ENCODE data around the gene CEP41.
"Not testable (repeated sequence)": the region's sequence is repeated elsewhere in the genome, so short reads cannot be mapped to it uniquely, and the experiment has no call there.

The CEP41 gene

GRCh38 chr7:130387306-130387627 lies 53.5 kb downstream of the CEP41 start:
- DNase-seq = no peak

DNA sequence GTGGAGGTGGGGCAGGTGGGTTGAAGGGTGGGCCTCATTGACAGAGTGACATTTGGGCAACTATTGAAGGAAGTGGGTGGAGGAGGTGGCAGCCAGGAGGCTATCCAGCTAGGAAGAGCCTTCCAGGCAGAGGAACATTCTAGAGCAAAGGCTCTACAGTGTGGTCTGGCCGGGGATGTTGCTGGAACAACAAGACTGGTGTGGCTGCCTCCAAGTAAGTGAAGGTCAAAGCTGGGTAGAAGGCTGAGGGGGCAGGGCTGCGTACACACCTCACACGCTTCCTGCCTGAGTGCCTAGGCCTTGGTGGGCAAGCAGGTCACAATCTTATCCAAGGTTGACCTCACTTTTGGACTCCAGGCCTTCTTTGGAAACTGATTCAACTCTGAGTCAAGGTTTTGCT lies 53.9 kb downstream of the CEP41 start:
- no peak for DNase-seq

DNA sequence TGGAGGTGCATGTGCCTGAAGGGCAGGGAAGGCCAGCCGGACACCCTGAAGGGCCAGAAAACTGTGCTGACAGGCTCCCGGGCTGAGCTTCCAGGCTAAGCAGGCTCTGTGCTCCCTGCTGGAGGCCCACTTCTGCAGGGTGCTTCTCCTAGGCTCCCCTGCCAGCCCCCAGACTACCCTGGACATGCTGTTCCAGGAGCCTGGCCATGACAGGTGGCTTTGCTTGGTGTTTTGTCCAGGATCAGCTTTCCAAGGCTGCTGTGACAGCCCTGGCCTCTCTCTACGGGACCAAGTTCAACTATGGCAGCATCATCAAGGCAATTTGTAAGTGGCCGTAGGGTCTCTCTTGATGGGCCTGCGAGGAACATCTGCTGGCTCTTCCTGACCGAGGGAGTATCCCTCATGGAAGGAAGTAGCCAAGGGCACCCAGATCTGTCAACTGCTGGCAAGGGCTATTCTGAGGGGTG lies 55.2 kb downstream of the CEP41 start:
- no peak for DNase-seq

DNA sequence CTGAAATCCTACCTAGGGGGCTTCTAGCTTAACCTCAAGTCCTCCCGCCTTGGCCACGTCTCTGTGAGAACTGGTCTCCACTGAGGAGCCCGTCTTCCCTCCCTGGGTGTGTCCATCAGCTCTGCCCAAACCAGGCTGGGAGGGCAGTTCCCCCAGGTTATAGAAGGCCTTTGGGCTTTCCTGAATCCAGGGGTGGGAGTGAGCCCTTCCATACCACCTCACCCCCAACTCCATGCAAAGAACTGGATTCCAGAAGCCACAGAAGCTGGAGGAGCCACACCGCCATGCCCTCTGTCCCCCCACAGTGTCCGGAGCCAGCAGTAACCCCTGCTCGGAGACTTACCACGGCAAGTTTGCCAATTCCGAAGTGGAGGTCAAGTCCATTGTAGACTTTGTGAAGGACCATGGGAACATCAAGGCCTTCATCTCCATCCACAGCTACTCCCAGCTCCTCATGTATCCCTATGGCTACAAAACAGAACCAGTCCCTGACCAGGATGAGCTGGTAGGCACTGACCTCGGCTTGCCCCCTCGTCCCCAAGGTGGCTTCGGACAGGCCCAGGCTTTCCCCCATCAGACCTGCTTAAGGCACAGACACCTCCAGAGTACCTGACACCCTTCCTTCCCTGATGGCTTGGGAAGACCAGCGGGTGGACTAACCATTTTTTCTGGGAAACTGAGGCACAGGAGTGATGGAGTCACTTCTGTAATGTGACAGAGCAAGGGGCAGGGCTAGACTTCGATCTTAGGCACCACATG lies 55.8 kb downstream of the CEP41 start:
- no peak for DNase-seq

GRCh38 chr7:130384371-130384801 lies 56.4 kb downstream of the CEP41 start:
- DNase-seq = no peak

- DNase-seq = no peak
Measured at GRCh38 chr7:130383187-130383980, 57.4 kb downstream of the CEP41 start.

DNA sequence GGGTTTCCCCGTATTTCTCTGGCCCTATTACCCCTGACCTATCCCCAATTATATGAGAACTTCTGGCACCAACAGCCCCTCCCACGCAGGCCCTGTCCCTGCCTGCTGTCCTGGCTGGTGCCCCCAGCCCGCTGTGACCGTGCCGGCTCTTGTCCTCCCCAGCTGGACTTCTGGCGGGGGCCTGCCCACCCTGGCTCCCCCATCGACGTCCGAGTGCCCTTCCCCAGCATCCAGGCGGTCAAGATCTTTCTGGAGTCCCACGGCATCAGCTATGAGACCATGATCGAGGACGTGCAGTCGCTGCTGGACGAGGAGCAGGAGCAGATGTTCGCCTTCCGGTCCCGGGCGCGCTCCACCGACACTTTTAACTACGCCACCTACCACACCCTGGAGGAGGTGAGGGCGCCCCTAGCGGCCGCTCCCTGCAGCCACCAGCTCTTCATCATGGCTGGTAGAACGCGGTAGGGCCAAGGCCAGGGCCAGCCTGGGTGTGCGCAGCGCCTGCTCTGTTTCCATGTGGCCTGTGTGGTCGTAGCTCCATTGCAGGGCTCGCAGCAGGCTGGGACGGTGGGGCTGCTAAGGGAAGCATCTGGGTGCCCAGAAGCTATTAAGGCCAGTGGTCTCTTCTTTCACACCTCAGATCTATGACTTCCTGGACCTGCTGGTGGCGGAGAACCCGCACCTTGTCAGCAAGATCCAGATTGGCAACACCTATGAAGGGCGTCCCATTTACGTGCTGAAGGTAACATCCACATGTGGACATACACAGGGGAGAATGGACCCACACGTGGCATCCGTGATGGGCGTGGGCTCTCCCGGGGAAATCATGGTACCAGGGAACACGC lies 59.1 kb downstream of the CEP41 start:
- DNase-seq = no peak

DNA sequence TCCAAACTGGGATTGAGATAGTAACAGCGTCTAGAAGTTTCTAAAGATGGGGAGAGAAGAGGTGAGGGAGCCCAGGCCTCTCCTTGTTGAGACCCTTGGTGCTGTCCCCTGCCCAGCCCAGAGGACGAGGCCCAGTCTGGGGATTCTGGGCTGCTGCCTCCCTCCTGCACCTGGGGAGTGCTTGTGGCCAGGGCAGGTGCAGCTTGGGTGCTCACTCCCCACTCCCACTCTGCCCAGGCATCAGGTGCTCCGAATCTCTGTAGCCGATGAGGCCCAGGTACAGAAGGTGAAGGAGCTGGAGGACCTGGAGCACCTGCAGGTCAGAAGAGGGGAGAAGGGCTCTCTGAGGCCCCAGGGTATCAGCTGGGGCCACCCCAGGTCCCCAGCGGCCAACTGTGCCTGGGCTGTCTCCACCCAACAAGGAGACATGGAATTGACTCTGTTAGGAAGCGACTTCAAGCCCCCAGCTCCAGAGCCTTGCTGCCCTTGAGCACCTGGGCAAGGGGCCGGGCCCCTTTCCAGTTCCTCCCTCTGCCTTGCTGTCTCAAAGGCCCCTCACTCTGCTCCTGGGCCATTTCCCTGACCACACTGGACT lies 59.9 kb downstream of the CEP41 start:
- no peak for DNase-seq

DNA sequence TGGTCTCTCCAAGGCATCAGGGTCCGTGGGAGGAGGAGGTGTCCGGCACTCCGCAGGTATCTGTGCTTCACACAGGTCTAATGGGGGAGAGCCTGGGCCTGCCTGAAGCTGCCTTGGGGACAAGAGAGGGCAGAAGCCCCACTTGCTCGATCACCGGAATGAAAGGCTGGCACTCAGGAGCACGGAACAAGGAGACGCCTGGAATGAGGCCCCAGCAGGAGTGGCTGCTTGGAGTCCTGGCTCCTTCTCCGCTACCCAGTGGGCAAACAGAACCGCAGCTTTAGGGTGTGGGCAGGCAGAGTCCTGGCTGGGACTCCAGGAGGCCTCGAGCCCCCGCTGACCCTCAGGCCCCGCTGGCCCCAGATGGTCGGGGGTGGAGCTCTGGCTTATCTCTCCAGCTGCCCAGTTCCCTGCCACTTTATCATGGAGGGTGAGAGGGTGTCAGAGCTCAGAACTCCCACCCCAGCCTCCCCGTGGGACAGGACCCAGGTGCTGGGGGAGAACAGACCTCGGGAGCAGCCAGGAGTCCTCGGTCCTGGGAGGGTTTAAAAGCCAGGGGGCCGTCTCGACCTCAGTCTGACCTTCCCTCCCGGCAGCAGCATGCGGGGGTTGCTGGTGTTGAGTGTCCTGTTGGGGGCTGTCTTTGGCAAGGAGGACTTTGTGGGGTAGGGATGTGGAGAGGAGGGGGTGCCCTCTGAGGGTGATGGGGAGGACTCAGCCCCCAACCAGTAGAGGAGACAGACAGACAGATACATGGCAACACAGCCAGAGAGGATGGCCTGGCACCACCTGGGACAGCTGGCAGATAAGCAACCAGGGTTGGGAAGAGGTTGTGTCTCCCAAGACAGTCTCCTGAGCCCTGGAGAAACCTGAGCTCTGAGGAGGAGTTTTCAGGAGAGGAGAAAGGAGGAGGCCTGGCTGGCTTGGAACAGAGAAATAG lies 60.6 kb downstream of the CEP41 start, which contains the start of gene CPA1:
TSS of gene CPA1 (plus strand) at position 574 of the 940 bp plus-strand sequence. CDS start at position 601, 27 bp downstream.
- DNase-seq = peak; percentile 54

- DNase-seq = no peak
Measured at GRCh38 chr7:130379532-130379920, 61.3 kb downstream of the CEP41 start.

DNA sequence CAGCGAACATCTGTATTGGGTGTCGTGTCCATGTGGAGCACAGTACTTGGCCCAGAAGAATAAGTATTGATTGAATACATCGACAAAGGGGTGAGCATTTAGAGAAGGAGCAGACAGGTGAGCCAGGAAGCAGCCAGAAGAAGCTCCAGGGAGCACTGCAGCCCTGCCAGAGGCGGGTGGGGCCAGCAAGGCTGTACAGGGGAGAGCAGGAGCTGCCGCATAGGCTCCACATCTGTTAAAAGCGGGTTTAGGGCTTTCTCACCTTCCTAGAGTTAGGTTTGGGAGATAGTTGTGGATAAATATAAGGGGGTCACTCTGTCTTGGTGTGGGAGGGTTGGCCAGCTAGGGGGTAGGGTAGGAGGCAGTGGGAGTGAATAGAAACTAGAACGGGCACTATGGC lies 61.8 kb downstream of the CEP41 start:
- no peak for DNase-seq

GRCh38 chr7:130377178-130377577 lies 63.6 kb downstream of the CEP41 start:
- no peak for DNase-seq

- DNase-seq = not testable (repeated sequence)
Measured at GRCh38 chr7:130376461-130376860, 64.4 kb downstream of the CEP41 start.

DNA sequence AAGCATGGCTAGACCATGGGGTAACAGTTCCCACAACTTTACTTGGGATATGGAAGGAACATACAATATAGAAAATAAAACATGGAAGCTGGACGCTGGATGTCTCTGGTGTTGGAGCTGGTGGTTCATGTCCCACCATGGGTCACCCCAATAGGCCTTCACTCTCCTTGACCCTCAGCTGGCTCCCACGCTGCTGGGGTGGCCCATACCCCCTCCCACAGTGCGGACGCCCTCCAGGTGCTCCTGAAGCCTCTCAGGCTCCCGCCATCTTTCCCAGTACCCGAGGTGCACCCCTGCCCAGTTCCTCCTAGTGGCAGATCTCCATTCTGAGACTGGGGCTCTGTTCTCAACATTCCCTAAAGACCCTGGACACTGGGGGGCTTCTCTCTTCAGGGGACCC lies 66.3 kb downstream of the CEP41 start:
- no peak for DNase-seq

- DNase-seq = no peak
Measured at GRCh38 chr7:130372402-130373165, 68.2 kb downstream of the CEP41 start.

DNA sequence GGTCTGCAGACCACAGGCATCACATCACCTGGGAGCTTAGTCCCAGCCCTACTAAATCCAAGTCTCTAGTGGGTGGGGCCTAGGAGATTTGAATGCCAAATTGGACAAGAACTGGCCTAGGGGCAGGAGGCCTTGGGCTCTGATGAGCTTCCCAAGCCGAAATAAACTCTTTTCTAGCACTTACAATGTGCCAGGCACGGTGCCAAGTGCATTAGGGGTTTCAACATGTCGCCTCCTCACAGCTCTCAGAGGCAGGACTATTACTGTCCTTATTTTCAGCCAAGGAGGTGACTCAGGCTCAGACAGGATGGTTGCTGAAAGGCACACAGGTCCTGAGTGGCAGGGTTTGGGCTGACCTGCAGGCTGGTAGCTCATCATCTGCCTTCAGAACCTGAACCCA lies 69.8 kb downstream of the CEP41 start:
- no peak for DNase-seq

DNA sequence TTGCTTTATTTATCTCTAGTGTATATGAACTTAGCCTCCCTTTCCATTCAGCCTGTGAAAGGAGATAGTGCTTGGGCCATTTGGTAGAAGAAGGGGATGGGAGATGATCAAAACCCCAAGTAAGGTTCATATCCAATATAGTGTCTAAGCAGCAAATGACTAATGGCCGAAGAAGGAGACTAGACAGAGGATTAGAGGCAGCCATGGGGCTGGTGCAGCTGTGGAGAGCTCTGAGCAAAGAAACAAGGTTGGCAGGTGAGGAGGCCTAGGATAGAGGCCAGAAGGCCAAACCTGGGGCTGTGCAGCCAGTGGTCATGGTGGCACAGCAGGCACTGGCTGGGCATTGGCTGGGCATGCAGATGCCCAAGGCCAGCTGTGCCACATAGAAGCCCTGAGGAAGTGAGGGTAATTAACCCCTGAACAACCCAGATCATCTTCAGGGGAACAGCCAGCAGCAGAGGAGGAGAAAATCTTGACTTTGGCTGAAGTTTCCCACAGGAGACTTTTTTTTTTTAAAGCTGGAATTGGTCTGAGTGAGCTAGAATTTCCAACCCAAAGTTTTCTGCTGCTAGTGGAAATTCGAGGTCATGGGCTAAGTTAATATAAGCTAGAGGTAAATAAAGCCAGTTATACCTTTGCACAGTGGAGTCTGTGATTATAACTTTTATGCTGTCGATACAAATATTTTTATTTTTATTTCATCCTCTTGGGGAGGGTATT lies 70.8 kb downstream of the CEP41 start:
- DNase-seq = no peak

- DNase-seq = no peak
Measured at GRCh38 chr7:130369110-130369711, 71.6 kb downstream of the CEP41 start.

- DNase-seq = no peak
Measured at GRCh38 chr7:130367836-130368746, 72.7 kb downstream of the CEP41 start.
